Heart left ventricle (tissue), 13 donors: ENCODE measurements around the gene TTC34.

Experiments used
- CTCF ChIP-seq, 12 donors: fragments of 200-600 bp; sonication (generic) in 4 of 12; IDR thresholded peaks; one replicate each; pipeline versions ENCODE4 v1.5.0 to v1.8.0; 2018 to 2022; ENCODE audit warnings: antibody characterized with exemption in 12 of 12, mild to moderate bottlenecking in 5 of 12
- POLR2A ChIP-seq, 2 donors: fragments of 450-650 bp; IDR thresholded peaks; one replicate each; pipeline ENCODE4 v1.6.1; 2017; ENCODE audit warnings: antibody characterized with exemption in 2 of 2, mild to moderate bottlenecking in 2 of 2, moderate library complexity in 2 of 2
- donor health status: ischemic (EF 13 %, LVEDD 7.1; RV severe dilation, severe dysfunction).
- donor health status: DM: no; HTN: yes; CAD: no.
- donor health status: DM: no; HTN: no; CAD: no.
- donor health status: ischemic (EF 25% LVEDD 6.9; RV normal size, moderate dysfunction).
- donor health status: ischemic (EF 25% LVEDD 5.7; RV mildly dilated, moderate dysfunction).
- donor health status: ischemic (EF 35%, LVEDD 5.7; RV mildly dilated, moderate dysfunction).
- donor health status: nonischemic (EF 11% LVEDD 7.7; RV severe dilation, severe dysfunction).
- donor health status: DM: yes; HTN: yes; CAD: no.
- donor health status: PGD.
- donor health status: ischemic (EF 29% LVEDD 5.4; RV normal size, mild dysfunction).
- donor health status: nonischemic (EF 23%, LVEDD 6.1; RV moderate dilation, normal function).

- no peak for TF ChIP-seq CTCF (IDR thresholded peaks at IDR 0.05)
- TF ChIP-seq POLR2A (IDR thresholded peaks at IDR 0.05) = no peak
Measured at GRCh38 chr1:2829846-2830615, 28.5 kb upstream of the TTC34 start.
